Measurements from ENCODE around the gene MYH7.

GRCh38 chr14:23384364-23385080 lies 50.9 kb downstream of the MYH7 start:
- no peak for TF ChIP-seq TAF1 (IDR thresholded peaks at IDR 0.05; ENCODE audit: low read depth, low read length)
- no peak for TF ChIP-seq POLR2AphosphoS5 (IDR thresholded peaks at IDR 0.05; ENCODE audit: low read depth, low read length)
- TF ChIP-seq POLR2A (IDR thresholded peaks at IDR 0.05; ENCODE audit: low read depth, low read length), result no peak
- TF ChIP-seq POU2F2 (IDR thresholded peaks at IDR 0.05; ENCODE audit: low read depth, low read length), result no peak
- TF ChIP-seq SPI1 (IDR thresholded peaks at IDR 0.05; ENCODE audit: low read depth, low read length), result no peak
